AG09319 (cell line): Measurements from ENCODE around the gene GAB4.

ENCODE experiments used
- DNase-seq: peaks from one replicate; pipeline ENCODE4 v3.0.0-alpha.2; 2010; ENCODE audit warnings: low read depth; ENCODE audit errors: extremely low read depth
- CTCF ChIP-seq: IDR thresholded peaks from 2 replicates; pipeline ENCODE4 v1.5.1; 2011; ENCODE audit warnings: low read depth, mild to moderate bottlenecking, inconsistent platforms, low read length, moderate library complexity

Gene GAB4

GRCh38 chr22:16964366-16964765, 43.7 kb downstream of the GAB4 start:
- TF ChIP-seq CTCF = no peak
- no peak for DNase-seq

GRCh38 chr22:16963189-16963945, 44.7 kb downstream of the GAB4 start:
- no peak for DNase-seq
- no peak for TF ChIP-seq CTCF

- no peak for TF ChIP-seq CTCF
- DNase-seq = no peak
Observed at GRCh38 chr22:16962501-16962900, 45.5 kb downstream of the GAB4 start.

- no peak for DNase-seq
- TF ChIP-seq CTCF = no peak
Observed at GRCh38 chr22:16961477-16962186, 46.4 kb downstream of the GAB4 start.

- no peak for DNase-seq
- TF ChIP-seq CTCF = no peak
Observed at GRCh38 chr22:16960884-16961249, 47.2 kb downstream of the GAB4 start.

GRCh38 chr22:16960220-16960883, 47.7 kb downstream of the GAB4 start:
- no peak for TF ChIP-seq CTCF

GRCh38 chr22:16959345-16959930, 48.6 kb downstream of the GAB4 start:
- no peak for DNase-seq
- TF ChIP-seq CTCF = no peak

More at GRCh38 chr22:16960220-16960883, 47.7 kb downstream of the GAB4 start:
- DNase-seq = no peak
